GM18951 (cell line): Measurements from ENCODE around the gene CHERP.
"Not testable (repeated sequence)": the region's sequence is repeated elsewhere in the genome, so short reads cannot be mapped to it uniquely, and the experiment has no call there.

Experiments
- POLR2A ChIP-seq: IDR thresholded peaks from 4 replicates; pipeline ENCODE4 v1.6.1; 2011; ENCODE audit warnings: mild to moderate bottlenecking; ENCODE audit not compliant: insufficient read length, insufficient read depth; ENCODE audit errors: extremely low read depth
- in situ Hi-C: fragments of 300-500 bp; cut with MboI; formaldehyde crosslinking; loops from one replicate; pipeline ENCODE4 v1.12.0; 2022; ENCODE audit warnings: low sequenced_read_pairs, mixed read lengths, inconsistent platforms; ENCODE audit not compliant: unreplicated experiment

CHERP gene

GRCh38 chr19:16544473-16545231 lies 2.4 kb upstream of the CHERP start:
- no peak for TF ChIP-seq POLR2A
- in situ Hi-C loops: no loop called here

GRCh38 chr19:16543734-16544133 lies 1.5 kb upstream of the CHERP start:
- in situ Hi-C loops: not testable (repeated sequence)

- TF ChIP-seq POLR2A: no peak
- in situ Hi-C loops: no loop called here
Measured at GRCh38 chr19:16542910-16543472, 754 bp upstream of the CHERP start.

- TF ChIP-seq POLR2A: no peak
Measured at GRCh38 chr19:16541526-16542044, 652 bp downstream of the CHERP start.

GRCh38 chr19:16540948-16541347 lies 1.3 kb downstream of the CHERP start:
- TF ChIP-seq POLR2A: no peak
- in situ Hi-C loops: no loop called here

More at GRCh38 chr19:16541526-16542044, 652 bp downstream of the CHERP start:
- in situ Hi-C loops: no loop called here

- in situ Hi-C loops: no loop called here
- TF ChIP-seq POLR2A: no peak
Measured at GRCh38 chr19:16537111-16537510, 5.1 kb downstream of the CHERP start.

GRCh38 chr19:16536130-16536529 lies 6.1 kb downstream of the CHERP start:
- in situ Hi-C loops: no loop called here
- TF ChIP-seq POLR2A: no peak

- in situ Hi-C loops: no loop called here
- no peak for TF ChIP-seq POLR2A
Measured at GRCh38 chr19:16535381-16535780, 6.9 kb downstream of the CHERP start.

GRCh38 chr19:16532440-16533234 lies 9.6 kb downstream of the CHERP start:
- in situ Hi-C loops: no loop called here
- no peak for TF ChIP-seq POLR2A

GRCh38 chr19:16531380-16531669 lies 10.9 kb downstream of the CHERP start:
- in situ Hi-C loops: no loop called here

GRCh38 chr19:16530540-16531379 lies 11.5 kb downstream of the CHERP start:
- in situ Hi-C loops: no loop called here
- TF ChIP-seq POLR2A: no peak

More at GRCh38 chr19:16531380-16531669, 10.9 kb downstream of the CHERP start:
- TF ChIP-seq POLR2A: no peak

GRCh38 chr19:16529466-16530144 lies 12.6 kb downstream of the CHERP start:
- TF ChIP-seq POLR2A: no peak
- in situ Hi-C loops: no loop called here
